GM18505 (cell line): ENCODE measurements around the gene FAR2.
A peak's percentile ranks its signal among the peaks of the same experiment; 100 is the strongest.
"Not testable (repeated sequence)": the region's sequence is repeated elsewhere in the genome, so short reads cannot be mapped to it uniquely, and the experiment has no call there.

Experiments used
- ATAC-seq: cut with Tn5 transposase; IDR thresholded peaks from one replicate; pipeline ENCODE4 v1.9.1; 2021; ENCODE audit not compliant: unreplicated experiment
- POLR2A ChIP-seq: IDR thresholded peaks from 4 replicates; pipeline ENCODE4 v1.6.1; 2011; ENCODE audit warnings: borderline replicate concordance; ENCODE audit not compliant: insufficient read depth, insufficient read length; ENCODE audit errors: extremely low read depth

Gene FAR2

GRCh38 chr12:29346769-29347421, 197.8 kb downstream of the FAR2 start:
- TF ChIP-seq POLR2A = no peak
- ATAC-seq = no peak

DNA sequence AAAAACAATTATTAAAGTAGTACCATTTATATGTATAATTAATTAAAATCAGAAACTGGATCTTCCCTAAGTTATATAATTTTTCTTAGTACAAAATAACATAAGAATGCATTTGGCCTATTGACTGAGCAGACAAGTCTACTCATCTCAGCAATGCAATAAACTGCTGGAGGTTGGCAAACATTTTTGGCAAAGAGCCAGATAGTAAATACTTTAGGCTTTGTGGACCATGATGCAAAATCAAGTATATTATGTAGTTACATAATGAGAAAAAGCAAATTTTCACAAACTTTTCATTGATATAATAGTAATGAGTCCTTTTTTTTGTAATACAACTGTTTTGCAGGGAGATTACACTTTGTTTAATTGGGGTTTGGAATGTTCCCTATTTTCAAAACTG, 201.0 kb downstream of the FAR2 start:
- no peak for TF ChIP-seq POLR2A
- no peak for ATAC-seq

- no peak for ATAC-seq
- TF ChIP-seq POLR2A = no peak
Observed at GRCh38 chr12:29354954-29355353, 205.9 kb downstream of the FAR2 start.

GRCh38 chr12:29365091-29365490, 216.0 kb downstream of the FAR2 start:
- ATAC-seq = no peak
- no peak for TF ChIP-seq POLR2A

DNA sequence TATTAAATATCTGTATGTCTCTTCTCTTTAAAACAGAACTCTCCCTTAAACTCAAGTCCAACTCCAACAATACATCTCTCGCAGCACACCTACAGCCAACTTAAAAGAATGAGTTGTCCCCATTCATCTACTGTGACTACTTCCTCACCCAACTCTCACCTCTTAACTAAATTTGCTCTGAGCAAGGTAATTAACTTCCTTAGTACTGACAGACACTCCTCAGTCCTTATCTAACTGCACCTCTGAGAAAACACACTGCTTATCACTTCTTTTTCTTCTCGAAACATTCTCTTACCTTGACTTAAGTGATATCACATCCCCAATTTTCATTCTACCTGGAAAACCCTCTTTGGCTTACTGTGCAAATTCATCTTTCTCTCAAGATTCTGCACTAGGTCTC, 224.9 kb downstream of the FAR2 start:
- no peak for ATAC-seq
- TF ChIP-seq POLR2A = no peak

DNA sequence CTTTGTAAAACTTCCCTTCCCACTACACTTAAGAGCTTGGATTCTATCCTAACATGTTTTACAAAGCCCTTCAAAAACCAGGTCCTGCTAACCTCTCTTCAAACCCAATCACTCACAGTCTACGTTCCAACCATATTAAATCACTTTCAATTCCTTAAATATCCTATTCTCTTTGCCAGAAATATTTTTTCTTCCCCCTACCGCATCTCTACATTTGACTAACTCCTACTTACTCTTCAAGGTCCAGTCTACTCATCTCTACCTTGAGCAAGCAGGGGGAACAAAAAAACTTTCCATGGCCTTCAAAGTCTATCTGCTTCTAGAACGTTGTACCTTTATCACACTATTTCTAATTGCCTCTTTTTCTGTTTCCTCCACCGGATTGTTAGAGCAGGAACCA, 225.8 kb downstream of the FAR2 start:
- TF ChIP-seq POLR2A = no peak
- ATAC-seq = no peak

GRCh38 chr12:29376118-29376517, 227.0 kb downstream of the FAR2 start:
- TF ChIP-seq POLR2A = no peak
- no peak for ATAC-seq

DNA sequence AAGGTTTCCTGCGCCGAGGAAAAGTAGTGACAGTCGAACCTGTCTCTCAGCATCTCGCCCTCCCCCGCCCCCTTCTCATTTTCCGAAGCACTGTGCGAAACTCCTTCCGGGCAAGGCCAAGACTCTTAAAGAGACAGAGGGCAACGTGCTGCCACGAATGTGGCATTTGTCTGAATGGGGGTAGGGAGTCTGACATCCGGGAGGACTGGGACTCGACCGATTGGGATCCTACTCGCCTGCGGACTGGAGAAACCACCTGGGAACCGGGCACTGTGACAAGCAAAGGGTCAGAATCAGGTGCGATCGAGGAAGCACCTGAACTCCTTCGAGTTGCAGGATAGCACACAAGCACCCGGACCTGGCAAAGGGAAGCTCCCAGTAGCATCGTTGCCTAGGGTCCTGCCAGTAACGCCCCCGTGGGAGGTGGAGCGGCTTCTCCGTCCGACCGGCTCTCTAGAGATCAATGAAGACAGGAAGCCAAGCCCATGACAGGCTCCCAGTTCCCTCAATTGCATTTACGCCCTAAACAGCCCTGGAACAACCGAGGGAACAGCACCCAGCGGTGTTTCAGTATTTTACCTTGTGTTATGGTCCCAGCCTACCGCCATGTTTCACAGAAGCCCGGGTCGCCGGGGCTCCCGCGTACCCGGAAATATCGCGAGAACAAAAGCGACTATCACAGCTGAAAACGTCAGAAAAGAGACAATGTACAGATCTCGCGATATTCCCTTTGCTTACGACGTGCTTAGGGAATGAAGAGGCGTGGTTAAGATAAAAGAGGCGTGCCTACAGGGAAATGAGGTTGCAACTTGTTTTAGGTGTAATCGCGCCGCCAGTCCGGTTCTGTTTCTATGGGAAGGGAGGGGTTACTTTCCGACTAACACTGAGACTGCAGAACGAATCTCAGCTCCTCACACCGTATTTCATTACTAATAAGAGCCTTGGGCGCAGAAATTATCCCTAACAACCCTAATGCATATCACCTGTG, 231.8 kb downstream of the FAR2 start, which contains the start of gene ERGIC2:
ERGIC2 (minus strand) TSS at position 637 of the 988 bp plus-strand sequence. CDS start 9,539 bp downstream, outside the sequence.
- TF ChIP-seq POLR2A = peak; percentile 71
- peak; percentile 96 for ATAC-seq

DNA sequence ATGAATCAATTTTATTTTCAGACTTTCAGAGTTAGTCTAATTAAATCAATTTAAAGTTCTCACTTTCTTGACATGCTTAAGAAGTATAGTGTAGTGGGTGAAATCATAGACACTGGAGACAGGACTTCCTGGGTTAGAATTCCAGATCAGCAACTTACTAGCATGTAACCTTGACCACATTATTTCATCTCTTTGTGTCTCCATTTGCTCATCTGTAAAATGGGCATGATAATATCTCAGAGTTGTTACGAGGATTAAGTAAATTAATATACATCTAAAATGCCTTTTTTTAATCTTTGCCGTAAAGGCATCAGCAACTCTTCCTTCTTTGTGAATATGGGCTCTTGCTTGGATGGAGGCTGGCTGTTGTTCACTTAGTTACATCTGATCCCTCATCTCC, 233.2 kb downstream of the FAR2 start:
- no peak for ATAC-seq
- TF ChIP-seq POLR2A = no peak

DNA sequence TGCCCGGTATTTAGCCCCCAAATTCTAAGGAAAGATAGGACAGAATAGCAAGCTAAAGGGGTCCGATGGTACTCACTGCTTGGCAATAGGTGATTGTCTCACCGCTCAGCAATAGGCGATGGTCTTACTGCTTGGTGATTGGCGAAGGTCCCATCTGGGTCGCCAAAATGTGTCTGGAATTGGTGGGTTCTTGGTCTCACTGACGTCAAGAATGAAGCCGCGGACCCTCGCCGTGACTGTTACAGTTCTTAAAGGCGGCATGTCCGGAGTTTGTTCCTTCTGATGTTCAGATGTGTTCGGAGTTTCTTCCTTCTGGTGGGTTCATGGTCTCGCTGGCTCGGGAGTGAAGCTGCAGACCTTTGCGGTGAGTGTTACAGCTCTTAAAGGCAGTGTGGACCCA, 236.1 kb downstream of the FAR2 start:
- not testable (repeated sequence) for ATAC-seq
